PC-3 (cell line): ENCODE measurements around the gene ABCF3. TPM values are rescaled to one million over a fixed set of nuclear protein-coding genes. Genes with fewer than 3 reads are reported as not detected.
A peak's percentile ranks its signal among the peaks of the same experiment; 100 is the strongest.

Experiments used
- ATAC-seq: fragments of 200-7000 bp; cut with Tn5 transposase; 2 replicates; pipeline ENCODE4 v1.9.1; 2020; ENCODE audit warnings: mild to moderate bottlenecking, moderate library complexity
- BruUV-seq: library from RNA; stranded (reverse); fragments of 400-500 nt; replicated peaks from 2 replicates; lab custom pipeline; 2021; lab: Mats Ljungman, UMichigan
- CTCF ChIA-PET: fragments of 300-600 bp; sonication (Branson Sonifier 250); formaldehyde crosslinking; loops from one replicate; lab custom pipeline; 2022; ENCODE audit warnings: antibody characterized with exemption; lab: Charles Lee
- POLR2A ChIA-PET: fragments of 300-600 bp; sonication (Branson Sonifier 250); formaldehyde crosslinking; loops from one replicate; lab custom pipeline; 2022; ENCODE audit warnings: antibody characterized with exemption; ENCODE audit not compliant: unreplicated experiment; lab: Charles Lee
- DNase-seq: peaks from one replicate; pipeline ENCODE4 v3.0.0-alpha.2; 2015
- H2AFZ ChIP-seq: fragments of 300-600 bp; sonication (generic); 2 replicates; pipeline ENCODE4 v1.6.0; 2016; ENCODE audit warnings: antibody characterized with exemption, low read length
- H3F3A ChIP-seq: fragments of 300-600 bp; sonication (generic); one replicate; pipeline ENCODE4 v1.6.0; 2017; ENCODE audit warnings: antibody characterized with exemption, low read length, control low read depth, mild to moderate bottlenecking; ENCODE audit not compliant: unreplicated experiment
- H3K27ac ChIP-seq: fragments of 300-600 bp; sonication (generic); 2 replicates; pipeline ENCODE4 v1.5.1; 2016; ENCODE audit warnings: mild to moderate bottlenecking, low read length
- H3K27me3 ChIP-seq: fragments of 300-600 bp; sonication (generic); 2 replicates; pipeline ENCODE4 v1.6.1; 2016; ENCODE audit warnings: low read length, mixed read lengths
- H3K36me3 ChIP-seq: fragments of 300-600 bp; sonication (generic); 2 replicates; pipeline ENCODE4 v1.6.1; 2016; ENCODE audit warnings: low read depth, mixed run types, low read length, mixed read lengths
- H3K4me1 ChIP-seq: fragments of 300-600 bp; sonication (generic); 2 replicates; pipeline ENCODE4 v1.5.1; 2016; ENCODE audit warnings: low read length; ENCODE audit not compliant: insufficient read depth
- H3K4me2 ChIP-seq: fragments of 300-600 bp; sonication (generic); 2 replicates; pipeline ENCODE4 v1.6.0; 2016; ENCODE audit warnings: low read length
- H3K4me3 ChIP-seq: fragments of 300-600 bp; sonication (generic); 2 replicates; pipeline ENCODE4 v1.5.1; 2016; ENCODE audit warnings: mild to moderate bottlenecking, low read length, mixed read lengths
- H3K79me2 ChIP-seq: fragments of 300-600 bp; sonication (generic); 2 replicates; pipeline ENCODE4 v1.6.1; 2017; ENCODE audit warnings: low read length, mixed read lengths
- H3K9ac ChIP-seq: fragments of 300-600 bp; sonication (generic); 2 replicates; pipeline ENCODE4 v1.6.0; 2016; ENCODE audit warnings: mild to moderate bottlenecking, low read length
- H3K9me2 ChIP-seq: fragments of 300-600 bp; sonication (generic); replicated peaks from 2 replicates; pipeline ENCODE4 v1.6.1; 2016; ENCODE audit warnings: mixed run types, low read length, mixed read lengths
- H3K9me3 ChIP-seq: fragments of 300-600 bp; sonication (generic); 2 replicates; pipeline ENCODE4 v1.6.1; 2016; ENCODE audit warnings: low read length, mixed read lengths
- H4K20me1 ChIP-seq: fragments of 300-600 bp; sonication (generic); 2 replicates; pipeline ENCODE4 v1.6.1; 2016; ENCODE audit warnings: low read length, mixed read lengths
- CTCF ChIP-seq: fragments of 300-600 bp; sonication (generic); conservative IDR thresholded peaks from 2 replicates; pipeline ENCODE4 v1.5.1; 2017; ENCODE audit warnings: antibody characterized with exemption, low read depth, mild to moderate bottlenecking, low read length
- EZH2 ChIP-seq: fragments of 300-600 bp; sonication (generic); IDR thresholded peaks from one replicate; pipeline ENCODE4 v1.6.1; 2017; ENCODE audit warnings: antibody characterized with exemption, mild to moderate bottlenecking, low read length; ENCODE audit not compliant: unreplicated experiment
- EZH2phosphoT487 ChIP-seq: fragments of 300-600 bp; sonication (generic); IDR thresholded peaks from 2 replicates; pipeline ENCODE4 v1.6.1; 2018; ENCODE audit warnings: mild to moderate bottlenecking, antibody characterized with exemption, low read length, borderline replicate concordance
- intact Hi-C: fragments of 100-400 bp; cut with micrococcal nuclease; formaldehyde crosslinking; loops from 2 replicates; pipeline ENCODE4 v1.9.0; 2023
- total RNA-seq: library from RNA; depleted of rRNA; stranded (reverse); fragments of >200 nt; gene quantifications from 2 replicates; pipeline ENCODE4 v1.2.3, GENCODE V29; 2014

ABCF3 gene
- total RNA-seq, 1 experiment from 2014 or later: 85.5 TPM

GRCh38 chr3:184155644-184156521 is 30.1 kb upstream of the ABCF3 start:
- Histone ChIP-seq H3K4me1 (peaks cover 21% of the 10 kb centered on the region), H3K79me2 (peaks cover 46% of the 10 kb centered on the region), H3K9ac (peak overlapping the region; percentile 81), H3K36me3 (no peaks in the 10 kb centered on the region), H3K27ac (peak overlapping the region; percentile 28; the same call in 1 of the 2 replicates), H3F3A (no peaks in the 10 kb centered on the region), H3K4me2 (peak overlapping the region; percentile 95), H2AFZ (peak overlapping the region; percentile 78), H3K27me3 (no peaks in the 10 kb centered on the region), H3K9me2 (no peaks in the 10 kb centered on the region), H3K4me3 (peak overlapping the region; percentile 90), H4K20me1 (peaks cover 9% of the 10 kb centered on the region), H3K9me3 (no peaks in the 10 kb centered on the region)
- CTCF ChIA-PET: no interaction called here
- ATAC-seq: peak; percentile 20
- TSS peak; percentile 40 for BruUV-seq
- intact Hi-C loops: loop anchor here (1.0 to 2.0 kb wide), 2 partner anchors 19 to 22 kb away; partner anchors contain the start of gene AP2M1
- DNase-seq: peak; percentile 33
- TF ChIP-seq CTCF (no peak), EZH2 (no peak), EZH2phosphoT487 (no peak)
- POLR2A ChIA-PET: no interaction called here

GRCh38 chr3:184156522-184156955 is 29.5 kb upstream of the ABCF3 start:
- Histone ChIP-seq H3K4me3 (peak overlapping the region; percentile 90), H3K4me2 (peak overlapping the region; percentile 95), H3K9me3 (no peaks in the 10 kb centered on the region), H3K4me1 (peaks cover 22% of the 10 kb centered on the region), H4K20me1 (peaks cover 9% of the 10 kb centered on the region), H3K79me2 (peaks cover 53% of the 10 kb centered on the region), H3K9ac (peak overlapping the region; percentile 81), H3F3A (no peaks in the 10 kb centered on the region), H3K9me2 (no peaks in the 10 kb centered on the region), H3K27ac (no peak overlapping the region), H3K36me3 (no peaks in the 10 kb centered on the region), H3K27me3 (no peaks in the 10 kb centered on the region), H2AFZ (0 out of 2 replicates have a peak overlapping the region, but pooled peaks have one; percentile 78)
- ATAC-seq: peak; percentile 13
- CTCF ChIA-PET: interaction anchor here (0.6 kb wide), 1 partner anchor 130 kb away, joined by 3 read pairs; no protein-coding TSS in a partner anchor
- BruUV-seq: no TSS peak
- DNase-seq: no peak
- intact Hi-C loops: loop anchor here (2.0 kb wide), 1 partner anchor 18 kb away; the partner anchor contains the start of gene AP2M1
- no peak for TF ChIP-seq EZH2
- no peak for TF ChIP-seq CTCF
- TF ChIP-seq EZH2phosphoT487: no peak
- POLR2A ChIA-PET: interaction anchor here (0.6 kb wide), 1 partner anchor 22 kb away, joined by 6 read pairs; no protein-coding TSS in a partner anchor
